T-helper 17 cell (primary cell): Measurements from ENCODE around the gene RPS13. TPM values are rescaled to one million over a fixed set of nuclear protein-coding genes. Genes with fewer than 3 reads are reported as not detected.
A peak's percentile ranks its signal among the peaks of the same experiment; 100 is the strongest.
"Not testable (repeated sequence)": the region's sequence is repeated elsewhere in the genome, so short reads cannot be mapped to it uniquely, and the experiment has no call there.

Source experiments
- ATAC-seq: fragments of 150-1000 bp; cut with Tn5 transposase; 2 replicates; pipeline ENCODE4 v1.10.0; 2021; ENCODE audit warnings: mild to moderate bottlenecking, moderate library complexity
- DNase-seq, 3 donors: peaks; one replicate each; pipeline versions ENCODE4 v3.0.0 to v3.0.0-alpha.2; 2020 to 2021
- H3K9me3 ChIP-seq: one replicate; pipeline ENCODE4 v1.7.0; 2013; ENCODE audit warnings: low read length, mild to moderate bottlenecking; ENCODE audit not compliant: control insufficient read depth, poor library complexity, severe bottlenecking
- H3K27ac Mint-ChIP-seq: one replicate; pipeline ENCODE4 v1.8.0; 2022; ENCODE audit warnings: mild to moderate bottlenecking, moderate library complexity, mixed read lengths
- H3K27me3 Mint-ChIP-seq: one replicate; pipeline ENCODE4 v1.8.0; 2022; ENCODE audit warnings: mixed read lengths
- H3K36me3 Mint-ChIP-seq: one replicate; pipeline ENCODE4 v1.8.0; 2022; ENCODE audit warnings: low read depth, mixed read lengths
- H3K4me1 Mint-ChIP-seq: one replicate; pipeline ENCODE4 v1.8.0; 2022; ENCODE audit warnings: mild to moderate bottlenecking, mixed read lengths
- H3K4me3 Mint-ChIP-seq: one replicate; pipeline ENCODE4 v1.8.0; 2022; ENCODE audit warnings: mild to moderate bottlenecking, moderate library complexity, mixed read lengths
- total RNA-seq, 4 donors: library from RNA in 2 of 4; stranded (reverse) in 2 of 4; gene quantifications; one replicate each; pipeline ENCODE4 v1.2.3 and lab custom pipeline; 2022 to 2026

Gene RPS13
- total RNA-seq (1,000 to 10,000 TPM; 1,528 to 1,561 TPM), total RNA-seq (lab: John Stamatoyannopoulos, UW) (595 to 666 reads per million in 2 donors)

GRCh38 chr11:17077520-17078401 is at the start of gene RPS13:
Gene RPS13 (minus strand): TSS chr11:17077667. CDS start chr11:17077641, 26 bp downstream.
- peaks cover 3% of the 10 kb centered on the region for H3K9me3 ChIP-seq
- peaks cover 7% of the 10 kb centered on the region for H3K36me3 Mint-ChIP-seq
- peaks cover 33% of the 10 kb centered on the region for H3K4me1 Mint-ChIP-seq
- H3K27me3 Mint-ChIP-seq = no peaks in the 10 kb centered on the region
- ATAC-seq (peak; percentile 96), DNase-seq (peak; percentile 82 to 89 (median 84))
- peak within 1 kb of the TSS; percentile 98 for H3K27ac Mint-ChIP-seq
- peak within 1 kb of the TSS; percentile 98 for H3K4me3 Mint-ChIP-seq

DNA sequence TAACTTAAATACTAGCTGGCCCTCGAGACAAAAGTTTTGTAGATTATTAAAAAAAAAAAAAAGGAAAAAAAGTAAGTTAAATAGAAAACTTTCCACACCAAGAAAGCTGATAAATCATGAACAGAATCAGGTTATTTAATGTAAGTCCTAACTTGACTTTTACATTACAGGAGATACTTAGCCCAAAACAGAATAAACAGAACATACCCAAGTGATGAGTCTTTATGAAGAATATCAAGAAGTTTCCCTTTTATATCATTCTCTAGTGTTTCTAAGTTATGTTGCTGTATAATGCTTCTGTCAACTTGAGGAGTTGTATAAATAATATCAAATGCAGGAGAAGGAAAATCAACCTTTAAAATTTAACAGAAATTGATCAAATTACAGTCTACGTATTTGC is 44.5 kb upstream of the RPS13 start:
- Mint-ChIP-seq H3K4me3 (no peak overlapping the region), H3K36me3 (peaks cover 1% of the 10 kb centered on the region), H3K27ac (no peak overlapping the region), H3K4me1 (no peaks in the 10 kb centered on the region), H3K27me3 (no peaks in the 10 kb centered on the region)
- no peak for DNase-seq
- no peaks in the 10 kb centered on the region for H3K9me3 ChIP-seq
- ATAC-seq = no peak

DNA sequence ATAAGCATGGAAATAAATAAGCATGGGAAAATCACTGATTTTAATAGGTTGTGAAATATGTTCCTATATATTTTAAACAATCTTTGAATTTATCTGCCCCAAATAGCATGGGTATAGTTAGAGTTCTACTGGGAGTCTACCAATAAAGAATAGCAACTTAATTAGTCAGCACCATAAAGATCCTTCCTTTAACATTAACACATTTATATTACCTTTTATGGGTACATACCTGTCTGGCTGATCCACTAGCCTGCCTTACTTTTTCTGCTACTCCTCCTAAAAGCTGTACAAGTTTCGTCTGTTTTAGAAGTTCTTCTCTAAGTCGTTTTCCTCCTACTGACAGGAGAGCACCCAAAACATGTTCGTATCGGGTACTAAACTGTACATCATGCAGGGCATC is 39.8 kb upstream of the RPS13 start:
- Mint-ChIP-seq H3K36me3 (peaks cover 3% of the 10 kb centered on the region), H3K4me1 (no peaks in the 10 kb centered on the region), H3K4me3 (no peak overlapping the region), H3K27me3 (no peaks in the 10 kb centered on the region), H3K27ac (no peak overlapping the region)
- H3K9me3 ChIP-seq = no peaks in the 10 kb centered on the region
- ATAC-seq (no peak), DNase-seq (no peak)

DNA sequence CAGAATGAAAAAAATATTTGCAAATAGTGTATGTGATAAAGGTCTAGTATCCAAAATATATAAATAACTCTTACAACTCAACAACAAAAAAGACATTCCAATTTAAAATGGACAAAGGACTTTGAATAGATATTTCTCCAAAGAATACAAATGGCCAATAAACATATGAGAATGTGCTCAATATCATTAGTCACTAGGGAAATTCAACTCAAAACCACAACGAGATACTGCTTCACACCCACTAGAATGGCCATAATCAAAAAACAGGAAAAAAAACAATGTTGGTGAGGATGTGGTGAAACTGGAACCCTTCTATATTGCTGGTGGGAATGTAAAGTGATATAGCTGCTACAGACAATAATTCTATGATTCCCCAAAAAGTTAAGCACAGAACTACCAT is 38.6 kb upstream of the RPS13 start:
- no peaks in the 10 kb centered on the region for H3K9me3 ChIP-seq
- no peaks in the 10 kb centered on the region for H3K4me1 Mint-ChIP-seq
- peaks cover 3% of the 10 kb centered on the region for H3K36me3 Mint-ChIP-seq
- H3K4me3 Mint-ChIP-seq = no peak overlapping the region
- ATAC-seq (no peak), DNase-seq (no peak)
- H3K27me3 Mint-ChIP-seq = no peaks in the 10 kb centered on the region
- H3K27ac Mint-ChIP-seq = no peak overlapping the region

GRCh38 chr11:17107745-17108144 is 30.3 kb upstream of the RPS13 start:
- not testable (repeated sequence) for ATAC-seq, H3K36me3 Mint-ChIP-seq, H3K4me1 Mint-ChIP-seq, H3K9me3 ChIP-seq, DNase-seq, H3K4me3 Mint-ChIP-seq, H3K27ac Mint-ChIP-seq, H3K27me3 Mint-ChIP-seq

GRCh38 chr11:17105404-17106040 is 28.1 kb upstream of the RPS13 start:
- not testable (repeated sequence) for H3K4me3 Mint-ChIP-seq, DNase-seq, H3K36me3 Mint-ChIP-seq, H3K27me3 Mint-ChIP-seq, H3K4me1 Mint-ChIP-seq, H3K27ac Mint-ChIP-seq, ATAC-seq, H3K9me3 ChIP-seq

- ATAC-seq = no peak
- no peaks in the 10 kb centered on the region for H3K4me1 Mint-ChIP-seq
- no peaks in the 10 kb centered on the region for H3K27me3 Mint-ChIP-seq
- DNase-seq = no peak
- no peak overlapping the region for H3K27ac Mint-ChIP-seq
- H3K4me3 Mint-ChIP-seq = no peak overlapping the region
- H3K36me3 Mint-ChIP-seq = peaks cover 2% of the 10 kb centered on the region
- H3K9me3 ChIP-seq = no peaks in the 10 kb centered on the region
Measured at GRCh38 chr11:17102462-17102861, 25.0 kb upstream of the RPS13 start.

GRCh38 chr11:17098658-17099057 is 21.2 kb upstream of the RPS13 start:
- no peak for DNase-seq

GRCh38 chr11:17098038-17098437 is 20.6 kb upstream of the RPS13 start:
- ATAC-seq (no peak), DNase-seq (no peak)
- no peaks in the 10 kb centered on the region for H3K9me3 ChIP-seq
- H3K27ac Mint-ChIP-seq = no peak overlapping the region
- H3K4me3 Mint-ChIP-seq = no peak overlapping the region
- H3K36me3 Mint-ChIP-seq = peaks cover 2% of the 10 kb centered on the region
- H3K4me1 Mint-ChIP-seq = no peaks in the 10 kb centered on the region
- no peaks in the 10 kb centered on the region for H3K27me3 Mint-ChIP-seq

More at GRCh38 chr11:17098658-17099057, 21.2 kb upstream of the RPS13 start:
- peaks cover 2% of the 10 kb centered on the region for H3K36me3 Mint-ChIP-seq
- no peaks in the 10 kb centered on the region for H3K9me3 ChIP-seq
- H3K27ac Mint-ChIP-seq = no peak overlapping the region
- no peak overlapping the region for H3K4me3 Mint-ChIP-seq
- no peak for ATAC-seq
- no peaks in the 10 kb centered on the region for H3K27me3 Mint-ChIP-seq
- H3K4me1 Mint-ChIP-seq = no peaks in the 10 kb centered on the region

GRCh38 chr11:17085976-17086375 is 8.5 kb upstream of the RPS13 start:
- not testable (repeated sequence) for H3K36me3 Mint-ChIP-seq, DNase-seq, H3K9me3 ChIP-seq, ATAC-seq, H3K4me3 Mint-ChIP-seq, H3K4me1 Mint-ChIP-seq, H3K27me3 Mint-ChIP-seq, H3K27ac Mint-ChIP-seq

- H3K27me3 Mint-ChIP-seq = no peaks in the 10 kb centered on the region
- peaks cover 33% of the 10 kb centered on the region for H3K4me1 Mint-ChIP-seq
- peak overlapping the region; percentile 98 for H3K27ac Mint-ChIP-seq
- peak; percentile 52 for ATAC-seq
- DNase-seq = peak in 1 of 3 donors; percentile 34
- H3K4me3 Mint-ChIP-seq = peak overlapping the region; percentile 98
- H3K36me3 Mint-ChIP-seq = peaks cover 7% of the 10 kb centered on the region
- H3K9me3 ChIP-seq = peaks cover 3% of the 10 kb centered on the region
Measured at GRCh38 chr11:17077240-17077519, 287 bp downstream of the RPS13 start.

GRCh38 chr11:17076517-17077239 is 789 bp downstream of the RPS13 start:
- peaks cover 7% of the 10 kb centered on the region for H3K36me3 Mint-ChIP-seq
- DNase-seq (no peak), ATAC-seq (no peak)
- peaks cover 3% of the 10 kb centered on the region for H3K9me3 ChIP-seq
- H3K4me1 Mint-ChIP-seq = peaks cover 33% of the 10 kb centered on the region
- H3K4me3 Mint-ChIP-seq = peak overlapping the region; percentile 98
- no peaks in the 10 kb centered on the region for H3K27me3 Mint-ChIP-seq
- peak overlapping the region; percentile 98 for H3K27ac Mint-ChIP-seq

DNA sequence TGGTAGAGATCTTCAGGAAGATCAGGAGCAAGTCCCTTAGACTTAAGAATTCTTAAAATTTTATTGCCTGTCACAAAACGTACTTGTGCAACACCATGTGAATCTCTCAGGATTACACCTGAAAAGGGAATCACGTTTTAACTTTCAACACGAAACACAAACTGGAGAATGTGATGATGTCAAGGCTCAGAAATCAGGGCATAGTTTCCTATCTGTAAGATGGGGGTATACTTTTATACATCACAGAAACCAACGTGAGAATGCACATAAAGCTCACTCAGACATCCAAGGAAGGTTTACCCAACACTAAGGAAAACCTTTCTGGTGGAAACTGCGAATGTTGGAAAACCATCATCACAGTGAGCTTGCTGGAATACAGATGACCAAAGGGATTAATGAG is 2.0 kb downstream of the RPS13 start:
- peaks cover 3% of the 10 kb centered on the region for H3K9me3 ChIP-seq
- Mint-ChIP-seq H3K36me3 (peaks cover 7% of the 10 kb centered on the region), H3K27ac (peak overlapping the region; percentile 98), H3K27me3 (no peaks in the 10 kb centered on the region), H3K4me3 (peak overlapping the region; percentile 98), H3K4me1 (peaks cover 33% of the 10 kb centered on the region)
- no peak for DNase-seq
- no peak for ATAC-seq
